ENCODE measurements around the gene PARVA. TPM values are rescaled to one million over a fixed set of nuclear protein-coding genes. Genes with fewer than 3 reads are reported as not detected.

Gene PARVA
- total RNA-seq, 2 experiments from 2014 or later, result 0.11 to 0.14 TPM

DNA sequence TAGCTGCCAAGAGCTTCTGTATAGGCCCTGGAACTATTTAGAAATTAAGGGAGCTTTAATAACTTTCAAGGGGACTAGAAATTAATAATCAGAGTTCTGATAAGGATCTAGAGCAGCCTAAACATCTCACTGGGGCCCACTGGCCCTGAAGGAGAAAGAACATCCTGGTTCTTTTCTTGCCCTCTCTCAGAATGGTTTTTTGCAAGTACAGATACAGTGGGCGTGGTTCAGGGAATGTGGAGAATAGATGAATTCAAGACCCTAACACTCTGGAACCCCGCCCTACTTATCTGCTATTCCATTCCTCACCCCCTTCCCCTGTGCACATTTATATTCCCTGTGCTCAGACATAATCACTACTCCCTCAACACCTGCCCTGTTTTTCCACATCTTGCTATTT lies 90.2 kb downstream of the PARVA start:
- ATAC-seq (no peak), DNase-seq (no peak)
- Mint-ChIP-seq H3K4me1 (no peaks in the 10 kb centered on the region), H3K27me3 (peaks cover 2% of the 10 kb centered on the region), H3K36me3 (ENCODE audit: low read depth) (no peaks in the 10 kb centered on the region), H3K4me3 (no peak overlapping the region), H3K9me3 (ENCODE audit: low read depth) (peaks cover 5% of the 10 kb centered on the region), H3K27ac (no peak overlapping the region)
- intact Hi-C loops (cut with DNase I, micrococcal nuclease), result no loop called here
- POLR2A ChIA-PET, result no interaction called here
- CTCF ChIA-PET, result interaction anchor here (0.6 kb wide), 1 partner anchor 54 kb away, joined by 3 read pairs; no protein-coding TSS in a partner anchor

DNA sequence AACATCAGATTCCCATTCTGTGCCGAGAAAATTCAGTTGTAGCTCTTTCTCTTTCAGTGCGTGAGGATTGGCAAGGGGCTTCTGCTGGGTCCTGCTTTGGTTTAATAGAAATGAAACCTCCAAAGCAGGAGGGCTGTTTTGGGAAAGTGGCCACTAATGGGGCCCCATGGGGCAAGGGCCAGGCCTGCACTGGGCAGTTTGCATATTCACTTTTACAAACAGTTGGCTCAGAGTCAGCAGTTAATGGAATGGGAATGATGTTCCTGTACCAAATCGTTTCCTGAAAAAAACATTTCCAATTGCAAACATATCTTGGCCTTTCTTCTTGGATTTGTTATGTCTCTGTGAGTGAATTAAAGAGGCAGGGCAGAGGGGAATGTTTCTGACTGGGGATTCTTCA lies 92.1 kb downstream of the PARVA start:
- no peaks in the 10 kb centered on the region for H3K4me1 Mint-ChIP-seq
- no peaks in the 10 kb centered on the region for H3K27me3 Mint-ChIP-seq
- no peak overlapping the region for H3K4me3 Mint-ChIP-seq
- CTCF ChIA-PET, result no interaction called here
- H3K27ac Mint-ChIP-seq, result no peak overlapping the region
- intact Hi-C loops (cut with DNase I, micrococcal nuclease), result no loop called here
- no peaks in the 10 kb centered on the region for H3K36me3 Mint-ChIP-seq (ENCODE audit: low read depth)
- H3K9me3 Mint-ChIP-seq (ENCODE audit: low read depth), result peaks cover 2% of the 10 kb centered on the region
- ATAC-seq, result no peak
- DNase-seq, result no peak
- POLR2A ChIA-PET, result no interaction called here

DNA sequence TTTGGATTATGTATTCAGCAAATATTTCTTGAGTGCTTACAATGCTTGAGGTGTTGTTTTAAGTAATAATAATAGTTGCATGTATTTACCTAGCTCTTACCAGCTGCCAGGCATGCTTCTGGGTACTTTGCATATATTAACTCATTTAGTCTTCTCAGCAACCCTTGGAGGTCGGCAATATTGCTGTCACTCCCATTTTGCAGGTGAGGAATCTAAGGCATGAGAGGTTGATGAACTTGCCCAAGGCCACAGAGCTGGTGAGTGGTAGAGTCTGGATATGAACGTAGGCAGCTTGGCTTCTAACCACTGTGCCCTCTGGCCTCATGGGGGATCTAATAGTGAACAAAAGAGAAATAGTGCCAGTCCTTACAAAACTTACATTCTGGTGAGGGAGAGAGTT lies 92.9 kb downstream of the PARVA start:
- no peak overlapping the region for H3K4me3 Mint-ChIP-seq
- CTCF ChIA-PET, result interaction anchor here (0.6 kb wide), 1 partner anchor 466 kb away, joined by 3 read pairs; no protein-coding TSS in a partner anchor
- POLR2A ChIA-PET, result no interaction called here
- intact Hi-C loops (cut with DNase I, micrococcal nuclease), result no loop called here
- ATAC-seq (no peak), DNase-seq (no peak)
- peaks cover 2% of the 10 kb centered on the region for H3K9me3 Mint-ChIP-seq (ENCODE audit: low read depth)
- no peak overlapping the region for H3K27ac Mint-ChIP-seq
- H3K27me3 Mint-ChIP-seq, result no peaks in the 10 kb centered on the region
- no peaks in the 10 kb centered on the region for H3K4me1 Mint-ChIP-seq
- H3K36me3 Mint-ChIP-seq (ENCODE audit: low read depth), result no peaks in the 10 kb centered on the region

DNA sequence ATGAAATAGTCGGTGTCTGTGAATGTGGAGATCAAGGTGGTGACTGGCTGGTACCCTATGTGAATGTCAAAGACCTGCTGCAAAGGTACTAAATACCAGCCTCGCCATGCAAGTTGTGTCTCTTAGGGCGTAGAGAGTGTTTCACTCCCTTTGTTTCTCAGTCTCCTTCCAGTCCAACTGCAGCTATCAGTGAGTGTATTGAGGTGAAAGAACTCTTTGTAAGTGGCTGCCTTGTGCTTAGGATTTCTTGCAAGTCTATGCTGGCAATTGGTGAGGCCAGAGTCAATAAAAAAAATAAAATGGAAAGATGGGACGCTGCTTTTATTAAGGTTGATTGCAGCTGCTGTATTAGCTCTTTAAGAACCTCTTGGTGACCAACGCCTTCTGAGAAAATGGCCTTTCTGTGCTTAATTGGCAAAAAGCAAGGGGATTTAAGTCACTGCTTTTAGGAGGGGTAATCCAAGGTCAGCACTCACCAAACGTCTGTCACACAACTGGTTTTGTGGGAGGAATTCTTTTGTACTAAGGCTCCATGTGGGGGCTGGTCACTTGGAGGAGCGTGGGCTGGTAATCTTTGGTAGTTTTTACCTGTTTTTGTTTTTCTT lies 95.1 kb downstream of the PARVA start:
- ATAC-seq, result no peak
- intact Hi-C loops (cut with DNase I, micrococcal nuclease), result no loop called here
- CTCF ChIA-PET, result interaction anchor here (1.1 to 1.4 kb wide), 4 partner anchors 43 to 416 kb away, joined by 3 to 4 read pairs (median 3); no protein-coding TSS in a partner anchor
- H3K4me3 Mint-ChIP-seq, result no peak overlapping the region
- H3K27ac Mint-ChIP-seq, result no peak overlapping the region
- H3K27me3 Mint-ChIP-seq, result no peaks in the 10 kb centered on the region
- H3K36me3 Mint-ChIP-seq (ENCODE audit: low read depth), result no peaks in the 10 kb centered on the region
- no peaks in the 10 kb centered on the region for H3K4me1 Mint-ChIP-seq
- no peaks in the 10 kb centered on the region for H3K9me3 Mint-ChIP-seq (ENCODE audit: low read depth)
- DNase-seq, result no peak
- POLR2A ChIA-PET, result no interaction called here

DNA sequence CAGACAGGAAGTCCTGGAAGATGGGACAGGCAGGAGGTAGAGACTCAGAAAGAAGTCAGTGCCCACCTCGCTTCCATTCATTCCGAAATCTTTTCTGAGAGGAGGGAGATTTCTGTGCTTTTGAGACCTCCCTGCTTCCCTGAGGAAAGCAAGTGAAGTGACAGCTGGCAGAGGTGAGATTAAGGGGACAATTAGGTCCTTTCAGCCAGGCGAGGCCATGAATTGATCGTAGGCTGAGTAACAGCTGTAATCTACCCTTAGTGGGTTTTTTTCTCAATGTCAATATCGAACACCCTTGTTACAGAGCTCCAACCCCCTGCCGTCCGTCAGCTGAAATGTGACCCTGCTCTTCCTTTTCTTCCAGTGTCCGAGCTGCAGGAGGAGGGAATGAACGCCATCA lies 96.0 kb downstream of the PARVA start:
- ATAC-seq, result no peak
- POLR2A ChIA-PET, result no interaction called here
- Mint-ChIP-seq H3K27me3 (no peaks in the 10 kb centered on the region), H3K4me1 (no peaks in the 10 kb centered on the region), H3K4me3 (no peak overlapping the region), H3K9me3 (ENCODE audit: low read depth) (no peaks in the 10 kb centered on the region), H3K27ac (no peak overlapping the region), H3K36me3 (ENCODE audit: low read depth) (no peaks in the 10 kb centered on the region)
- DNase-seq, result no peak
- intact Hi-C loops (cut with DNase I, micrococcal nuclease), result no loop called here
- CTCF ChIA-PET, result no interaction called here

DNA sequence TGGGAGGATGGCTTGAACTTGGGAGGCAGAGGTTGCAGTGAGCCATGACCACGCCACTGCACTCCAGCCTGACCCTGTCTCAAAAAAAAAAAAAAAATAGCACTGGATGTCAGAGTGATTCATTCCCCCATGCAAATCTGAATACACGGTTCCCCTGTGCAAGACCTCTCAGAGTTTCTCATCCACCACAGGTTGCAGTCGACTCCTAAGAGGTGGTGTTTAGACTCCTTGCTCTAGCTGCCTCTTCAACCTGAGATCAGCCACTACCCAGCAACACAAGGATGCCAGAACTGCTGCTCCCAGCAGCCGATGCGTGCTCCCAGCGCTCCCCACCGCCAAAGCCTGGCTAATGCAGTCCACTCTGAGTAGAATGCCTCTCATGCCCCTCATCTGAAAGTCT lies 97.5 kb downstream of the PARVA start:
- Mint-ChIP-seq H3K4me1 (no peaks in the 10 kb centered on the region), H3K27ac (no peak overlapping the region), H3K4me3 (no peak overlapping the region), H3K9me3 (ENCODE audit: low read depth) (no peaks in the 10 kb centered on the region), H3K36me3 (ENCODE audit: low read depth) (no peaks in the 10 kb centered on the region), H3K27me3 (no peaks in the 10 kb centered on the region)
- ChIA-PET POLR2A (no interaction called here), CTCF (interaction anchor here (0.5 kb wide), 1 partner anchor 1059 kb away, joined by 3 read pairs; no protein-coding TSS in a partner anchor)
- ATAC-seq, result no peak
- intact Hi-C loops (cut with DNase I, micrococcal nuclease), result no loop called here
- no peak for DNase-seq

DNA sequence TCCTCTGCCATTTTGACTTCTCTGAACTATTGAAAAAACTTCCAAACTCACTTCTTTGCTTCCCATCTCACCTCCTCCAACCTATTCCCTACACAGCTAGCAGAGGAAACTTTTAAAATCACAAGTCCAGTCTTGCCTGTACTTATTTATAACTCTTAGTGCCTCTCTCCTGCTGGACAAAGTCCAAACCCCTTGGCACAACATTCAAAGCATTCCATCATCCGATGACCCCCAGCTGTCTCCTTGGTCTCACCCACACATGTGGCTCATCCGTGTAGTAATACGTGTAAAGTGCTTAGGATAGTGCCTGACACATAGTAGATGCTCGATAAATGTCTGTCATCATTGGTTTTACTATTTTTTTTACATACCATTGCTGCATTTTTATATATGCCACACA lies 101.4 kb downstream of the PARVA start:
- H3K9me3 Mint-ChIP-seq (ENCODE audit: low read depth), result no peaks in the 10 kb centered on the region
- H3K4me3 Mint-ChIP-seq, result no peak overlapping the region
- H3K27ac Mint-ChIP-seq, result no peak overlapping the region
- intact Hi-C loops (cut with DNase I, micrococcal nuclease), result no loop called here
- CTCF ChIA-PET, result interaction anchor here (1.3 kb wide), 1 partner anchor 692 kb away, joined by 3 read pairs; no protein-coding TSS in a partner anchor
- no peaks in the 10 kb centered on the region for H3K36me3 Mint-ChIP-seq (ENCODE audit: low read depth)
- POLR2A ChIA-PET, result no interaction called here
- H3K4me1 Mint-ChIP-seq, result no peaks in the 10 kb centered on the region
- H3K27me3 Mint-ChIP-seq, result no peaks in the 10 kb centered on the region
- ATAC-seq (no peak), DNase-seq (no peak)

DNA sequence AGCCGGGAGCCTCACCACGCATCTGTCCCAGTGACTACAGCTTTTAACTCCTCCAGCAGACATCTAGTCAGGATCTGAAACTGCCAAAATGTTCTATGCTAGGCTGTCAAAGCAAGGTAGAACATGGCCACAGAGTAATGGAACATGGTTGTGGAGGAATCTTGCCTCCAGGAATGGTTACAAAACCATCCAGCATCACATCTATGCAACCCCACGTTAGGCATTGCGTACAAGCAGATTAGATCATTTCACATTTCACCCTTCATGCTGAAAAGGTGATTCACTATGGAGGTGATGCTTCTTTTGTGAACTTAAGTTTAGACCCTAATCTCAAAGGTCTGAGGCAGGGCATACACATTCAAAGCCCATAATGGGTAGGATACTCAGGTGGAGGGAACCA lies 103.0 kb downstream of the PARVA start:
- DNase-seq (no peak), ATAC-seq (no peak)
- H3K9me3 Mint-ChIP-seq (ENCODE audit: low read depth), result no peaks in the 10 kb centered on the region
- peaks cover 2% of the 10 kb centered on the region for H3K27me3 Mint-ChIP-seq
- CTCF ChIA-PET, result no interaction called here
- H3K4me1 Mint-ChIP-seq, result no peaks in the 10 kb centered on the region
- H3K27ac Mint-ChIP-seq, result no peak overlapping the region
- no peak overlapping the region for H3K4me3 Mint-ChIP-seq
- H3K36me3 Mint-ChIP-seq (ENCODE audit: low read depth), result no peaks in the 10 kb centered on the region
- intact Hi-C loops (cut with DNase I, micrococcal nuclease), result no loop called here
- POLR2A ChIA-PET, result no interaction called here

DNA sequence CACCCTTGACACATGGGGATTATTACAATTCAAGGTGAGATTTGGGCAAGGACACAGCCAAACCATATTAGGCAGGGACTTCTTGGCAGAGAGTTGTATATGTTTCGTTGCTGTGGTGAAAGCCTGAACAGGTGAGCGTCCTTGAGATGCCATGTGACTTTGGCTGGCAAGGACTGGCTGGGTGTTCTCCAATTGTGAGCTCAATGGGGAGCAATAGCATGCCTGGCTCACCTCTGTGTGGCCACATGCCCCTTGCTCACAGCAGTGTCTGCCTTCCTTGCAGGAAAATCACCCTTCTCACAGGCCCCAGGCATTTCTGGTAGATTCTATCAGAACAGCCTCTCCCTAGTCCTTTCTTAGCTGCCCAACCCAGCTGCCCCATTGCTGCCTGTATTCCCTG lies 105.5 kb downstream of the PARVA start:
- DNase-seq, result no peak
- peaks cover 7% of the 10 kb centered on the region for H3K27me3 Mint-ChIP-seq
- H3K36me3 Mint-ChIP-seq (ENCODE audit: low read depth), result no peaks in the 10 kb centered on the region
- ChIA-PET POLR2A (no interaction called here), CTCF (interaction anchor here (0.6 kb wide), 1 partner anchor 115 kb away, joined by 4 read pairs; no protein-coding TSS in a partner anchor)
- no peaks in the 10 kb centered on the region for H3K4me1 Mint-ChIP-seq
- no peak overlapping the region for H3K27ac Mint-ChIP-seq
- intact Hi-C loops (cut with DNase I, micrococcal nuclease), result no loop called here
- no peak for ATAC-seq
- H3K9me3 Mint-ChIP-seq (ENCODE audit: low read depth), result no peaks in the 10 kb centered on the region
- H3K4me3 Mint-ChIP-seq, result no peak overlapping the region

DNA sequence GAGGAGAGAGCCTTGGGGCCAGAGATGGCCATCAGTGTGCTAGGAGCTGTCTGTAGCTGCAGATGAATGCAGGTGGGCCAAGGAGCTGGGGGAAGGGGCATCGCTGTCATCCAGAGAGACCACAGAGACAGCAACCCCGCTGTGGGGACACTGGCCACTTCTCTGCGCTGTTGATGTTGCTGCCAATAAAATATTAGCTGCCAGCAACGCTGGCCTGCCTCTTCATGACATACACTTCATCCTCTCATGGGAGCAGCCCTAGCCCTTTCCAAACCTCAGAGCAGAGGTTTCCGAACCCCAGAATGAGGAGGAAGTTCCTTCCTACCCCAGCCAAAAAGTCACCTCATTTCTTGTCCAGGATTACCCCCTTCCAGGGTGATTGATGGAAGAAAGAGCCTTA lies 106.2 kb downstream of the PARVA start:
- ATAC-seq, result no peak
- H3K4me1 Mint-ChIP-seq, result no peaks in the 10 kb centered on the region
- peaks cover 4% of the 10 kb centered on the region for H3K9me3 Mint-ChIP-seq (ENCODE audit: low read depth)
- intact Hi-C loops (cut with DNase I, micrococcal nuclease), result no loop called here
- CTCF ChIA-PET, result interaction anchor here (0.7 kb wide), 1 partner anchor 129 kb away, joined by 4 read pairs; no protein-coding TSS in a partner anchor
- H3K27ac Mint-ChIP-seq, result no peak overlapping the region
- no peak for DNase-seq
- POLR2A ChIA-PET, result no interaction called here
- no peak overlapping the region for H3K4me3 Mint-ChIP-seq
- H3K36me3 Mint-ChIP-seq (ENCODE audit: low read depth), result no peaks in the 10 kb centered on the region
- peaks cover 11% of the 10 kb centered on the region for H3K27me3 Mint-ChIP-seq

DNA sequence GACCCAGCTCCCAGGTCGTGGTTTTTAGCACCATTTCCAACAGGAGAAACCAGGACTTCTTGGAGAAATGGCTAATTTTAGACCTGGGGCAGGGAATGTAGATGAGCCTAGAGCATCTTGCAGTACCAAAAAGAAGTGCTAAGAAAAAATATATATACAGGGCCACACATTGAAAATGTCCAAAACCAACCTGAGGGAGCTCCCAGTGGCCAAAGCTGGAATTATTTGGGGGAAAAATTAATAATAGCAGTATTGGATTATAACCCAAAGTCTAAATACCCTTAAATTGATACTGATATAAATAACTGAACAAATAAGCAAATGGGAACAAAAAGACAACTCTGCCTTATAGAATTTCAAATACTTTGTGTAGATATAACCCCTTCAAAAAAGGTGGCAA lies 108.0 kb downstream of the PARVA start:
- Mint-ChIP-seq H3K27me3 (peaks cover 15% of the 10 kb centered on the region), H3K36me3 (ENCODE audit: low read depth) (peaks cover 5% of the 10 kb centered on the region), H3K4me1 (no peaks in the 10 kb centered on the region), H3K9me3 (ENCODE audit: low read depth) (peaks cover 12% of the 10 kb centered on the region), H3K4me3 (no peak overlapping the region), H3K27ac (no peak overlapping the region)
- intact Hi-C loops (cut with DNase I, micrococcal nuclease), result no loop called here
- ChIA-PET CTCF (interaction anchor here (0.6 to 0.8 kb wide), 2 partner anchors 9 to 144 kb away, joined by 5 to 6 read pairs; no protein-coding TSS in a partner anchor), POLR2A (no interaction called here)
- ATAC-seq, result no peak
- no peak for DNase-seq

DNA sequence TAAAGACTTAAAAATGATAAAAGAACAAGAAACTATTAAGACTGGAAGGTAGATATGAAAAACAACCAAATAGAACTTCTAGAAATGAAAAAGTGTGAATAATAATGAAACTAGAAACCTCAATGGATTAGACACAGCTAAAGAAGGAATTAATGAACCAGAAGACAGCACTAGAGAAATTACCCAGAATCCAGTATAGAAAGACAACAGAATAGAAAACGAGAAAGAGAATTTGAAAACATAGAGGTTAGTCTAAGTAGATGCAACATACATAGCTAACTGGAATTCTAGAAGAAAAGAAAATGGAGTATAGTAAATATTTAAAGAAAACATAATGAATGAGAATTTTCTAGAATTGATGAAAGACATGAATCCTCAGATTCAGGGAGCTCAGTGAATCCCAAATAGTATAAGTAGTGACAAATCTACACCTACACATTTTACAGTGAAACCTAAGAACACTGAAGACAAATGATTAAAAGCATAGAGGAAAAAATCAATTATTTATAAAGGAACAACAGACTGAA lies 111.9 kb downstream of the PARVA start:
- H3K9me3 Mint-ChIP-seq (ENCODE audit: low read depth), result peaks cover 12% of the 10 kb centered on the region
- H3K27ac Mint-ChIP-seq, result no peak overlapping the region
- H3K4me1 Mint-ChIP-seq, result no peaks in the 10 kb centered on the region
- H3K27me3 Mint-ChIP-seq, result peaks cover 15% of the 10 kb centered on the region
- no peak overlapping the region for H3K4me3 Mint-ChIP-seq
- POLR2A ChIA-PET, result no interaction called here
- ATAC-seq (no peak), DNase-seq (no peak)
- peaks cover 5% of the 10 kb centered on the region for H3K36me3 Mint-ChIP-seq (ENCODE audit: low read depth)
- intact Hi-C loops (cut with DNase I, micrococcal nuclease), result no loop called here
- CTCF ChIA-PET, result no interaction called here

Measured in activated CD4-positive, alpha-beta T cell treated with anti-CD3 and anti-CD28 coated beads for 36 hours (primary cell).